Progenitor cell of endocrine pancreas (in vitro differentiated cells): ENCODE data around the gene C17orf113. TPM values are rescaled to one million over a fixed set of nuclear protein-coding genes. Genes with fewer than 3 reads are reported as not detected.
A peak's percentile ranks its signal among the peaks of the same experiment; 100 is the strongest.

Experiments
- DNase-seq: peaks from one replicate; pipeline ENCODE4 v3.0.0; 2021; ENCODE audit warnings: low spot score; ENCODE audit not compliant: unreplicated experiment
- H3K27ac Mint-ChIP-seq: 2 replicates; pipeline ENCODE4 v1.8.0; 2021; ENCODE audit warnings: mild to moderate bottlenecking, moderate library complexity, mixed read lengths
- H3K27me3 Mint-ChIP-seq: 2 replicates; pipeline ENCODE4 v1.8.0; 2021; ENCODE audit warnings: mixed read lengths
- H3K36me3 Mint-ChIP-seq: 2 replicates; pipeline ENCODE4 v1.8.0; 2022; ENCODE audit warnings: mixed read lengths; ENCODE audit not compliant: insufficient read depth
- H3K4me1 Mint-ChIP-seq: 2 replicates; pipeline ENCODE4 v1.8.0; 2021; ENCODE audit warnings: low read depth, mixed read lengths
- H3K4me3 Mint-ChIP-seq: 2 replicates; pipeline ENCODE4 v1.8.0; 2021; ENCODE audit warnings: low read depth, mild to moderate bottlenecking, moderate library complexity, mixed read lengths
- H3K9me3 Mint-ChIP-seq: 2 replicates; pipeline ENCODE4 v1.8.0; 2021; ENCODE audit warnings: low read depth, mixed read lengths
- total RNA-seq: library from RNA; stranded (reverse); gene quantifications from 2 replicates; pipeline ENCODE4 v1.2.1, GENCODE V29; 2021
- TF ChIP-seq, protein P1 (sequence below): fragments of 200-600 bp; sonication (generic); IDR thresholded peaks from one replicate; pipeline ENCODE4 v1.5.0; 2021; ENCODE audit warnings: antibody characterized with exemption, mild to moderate bottlenecking; ENCODE audit not compliant: unreplicated experiment

Gene C17orf113
- total RNA-seq, 1 donor from 2014 or later, result 3.2 TPM

DNA sequence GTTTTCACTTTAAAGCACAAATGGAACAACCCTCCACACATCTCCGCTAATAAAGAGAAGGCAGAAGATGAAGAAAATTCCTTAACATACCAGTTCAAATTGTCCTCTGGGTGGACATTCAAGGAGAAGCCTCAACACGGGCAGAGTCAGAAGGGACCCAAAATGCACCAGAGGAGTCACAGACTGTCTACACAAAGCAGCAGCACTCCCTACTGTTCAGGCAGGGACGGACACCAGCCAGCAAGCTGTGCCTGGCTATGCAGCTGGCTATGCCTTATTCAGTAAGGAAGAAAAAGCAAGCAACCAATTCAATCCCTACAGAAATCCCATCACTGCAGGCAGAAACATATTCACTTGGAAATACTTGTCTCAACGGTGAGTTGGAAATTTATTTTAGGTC is 41.2 kb downstream of the C17orf113 start:
- Mint-ChIP-seq H3K36me3 (peaks cover 10% of the 10 kb centered on the region), H3K9me3 (no peaks in the 10 kb centered on the region), H3K27ac (peak overlapping the region; percentile 65), H3K27me3 (no peaks in the 10 kb centered on the region), H3K4me1 (no peaks in the 10 kb centered on the region), H3K4me3 (no peak overlapping the region)
- DNase-seq, result no peak
- TF ChIP-seq, protein P1, sequence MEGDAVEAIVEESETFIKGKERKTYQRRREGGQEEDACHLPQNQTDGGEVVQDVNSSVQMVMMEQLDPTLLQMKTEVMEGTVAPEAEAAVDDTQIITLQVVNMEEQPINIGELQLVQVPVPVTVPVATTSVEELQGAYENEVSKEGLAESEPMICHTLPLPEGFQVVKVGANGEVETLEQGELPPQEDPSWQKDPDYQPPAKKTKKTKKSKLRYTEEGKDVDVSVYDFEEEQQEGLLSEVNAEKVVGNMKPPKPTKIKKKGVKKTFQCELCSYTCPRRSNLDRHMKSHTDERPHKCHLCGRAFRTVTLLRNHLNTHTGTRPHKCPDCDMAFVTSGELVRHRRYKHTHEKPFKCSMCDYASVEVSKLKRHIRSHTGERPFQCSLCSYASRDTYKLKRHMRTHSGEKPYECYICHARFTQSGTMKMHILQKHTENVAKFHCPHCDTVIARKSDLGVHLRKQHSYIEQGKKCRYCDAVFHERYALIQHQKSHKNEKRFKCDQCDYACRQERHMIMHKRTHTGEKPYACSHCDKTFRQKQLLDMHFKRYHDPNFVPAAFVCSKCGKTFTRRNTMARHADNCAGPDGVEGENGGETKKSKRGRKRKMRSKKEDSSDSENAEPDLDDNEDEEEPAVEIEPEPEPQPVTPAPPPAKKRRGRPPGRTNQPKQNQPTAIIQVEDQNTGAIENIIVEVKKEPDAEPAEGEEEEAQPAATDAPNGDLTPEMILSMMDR, result no peak

DNA sequence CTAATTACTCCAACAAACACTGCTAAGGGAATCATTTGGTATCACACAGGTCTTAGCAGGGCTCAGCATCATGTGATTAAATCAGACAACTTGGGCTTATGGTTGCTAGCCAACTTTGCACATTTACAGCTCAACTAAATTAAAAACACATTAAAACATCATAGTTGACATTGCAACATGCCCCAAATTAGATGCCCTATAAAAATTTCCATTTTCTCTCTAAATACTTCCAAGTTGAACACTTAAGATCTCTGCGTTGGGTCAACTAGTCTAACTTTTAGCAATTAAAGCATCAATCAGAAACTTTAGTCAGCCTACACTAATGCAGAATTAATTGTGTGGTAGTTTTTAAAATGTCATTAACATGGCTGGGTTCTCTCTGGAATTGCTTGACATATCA is 45.2 kb downstream of the C17orf113 start:
- H3K27me3 Mint-ChIP-seq, result no peaks in the 10 kb centered on the region
- H3K4me1 Mint-ChIP-seq, result peaks cover 6% of the 10 kb centered on the region
- no peak overlapping the region for H3K4me3 Mint-ChIP-seq
- TF ChIP-seq, protein P1, result no peak
- DNase-seq, result no peak
- H3K27ac Mint-ChIP-seq, result no peak overlapping the region
- peaks cover 6% of the 10 kb centered on the region for H3K36me3 Mint-ChIP-seq
- no peaks in the 10 kb centered on the region for H3K9me3 Mint-ChIP-seq

DNA sequence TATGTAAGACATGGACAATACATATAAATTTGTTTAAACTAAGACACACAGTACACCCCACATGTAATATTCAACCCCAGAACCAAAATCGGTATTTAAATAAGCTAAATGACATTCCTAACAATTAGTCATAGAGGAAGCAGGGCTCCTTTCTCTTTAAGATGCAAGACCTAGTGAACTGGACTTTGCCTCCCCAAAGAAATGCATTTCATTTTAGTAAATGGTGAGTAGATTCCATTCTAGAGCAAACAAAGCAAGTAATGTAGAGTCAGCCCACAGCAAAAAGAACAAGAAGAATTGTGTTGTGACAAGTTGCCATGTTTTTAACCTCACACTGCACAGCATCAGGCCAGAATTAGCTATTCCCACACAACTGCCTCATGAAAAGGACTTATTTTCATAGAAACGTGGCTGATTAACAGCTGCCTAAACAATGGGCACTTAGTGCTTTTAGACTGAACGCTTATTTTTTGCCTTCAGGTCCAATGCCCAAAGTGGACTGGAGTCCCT is 47.6 kb downstream of the C17orf113 start:
- H3K27me3 Mint-ChIP-seq, result no peaks in the 10 kb centered on the region
- DNase-seq, result no peak
- H3K36me3 Mint-ChIP-seq, result peaks cover 5% of the 10 kb centered on the region
- peak overlapping the region; percentile 46 for H3K27ac Mint-ChIP-seq
- H3K4me1 Mint-ChIP-seq, result peaks cover 6% of the 10 kb centered on the region
- TF ChIP-seq, protein P1, result no peak
- no peaks in the 10 kb centered on the region for H3K9me3 Mint-ChIP-seq
- H3K4me3 Mint-ChIP-seq, result no peak overlapping the region

DNA sequence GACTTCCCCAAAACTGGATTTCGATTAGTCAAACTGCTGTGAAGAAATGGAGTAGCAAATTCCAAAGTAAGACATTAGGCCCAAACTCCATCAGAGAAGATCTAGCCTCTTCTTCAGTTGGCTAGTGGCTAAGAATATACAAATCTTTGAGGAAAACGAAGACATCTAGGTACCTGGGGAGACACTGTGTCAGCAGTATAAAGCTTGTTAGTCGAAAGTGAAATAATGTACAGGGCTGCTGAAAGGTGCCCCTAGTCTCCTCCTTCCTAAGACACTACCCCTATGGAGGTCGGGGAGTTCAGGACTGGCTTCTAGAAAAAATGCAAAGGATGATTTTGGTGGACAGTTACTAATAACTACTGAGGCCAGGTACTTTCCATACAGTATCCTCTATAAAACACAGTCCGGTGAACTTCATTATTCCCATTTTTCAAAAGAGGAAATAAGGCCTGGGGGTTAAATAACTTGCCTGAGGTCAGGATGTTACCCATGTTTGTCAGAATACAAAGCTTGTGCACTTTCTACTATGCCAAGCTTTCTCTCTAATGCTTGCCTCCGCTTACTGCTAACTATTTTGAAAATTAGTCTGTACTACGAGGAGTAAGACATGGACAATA is 48.1 kb downstream of the C17orf113 start:
- Mint-ChIP-seq H3K36me3 (peaks cover 5% of the 10 kb centered on the region), H3K9me3 (no peaks in the 10 kb centered on the region), H3K4me3 (no peak overlapping the region), H3K27ac (no peak overlapping the region), H3K4me1 (peaks cover 6% of the 10 kb centered on the region), H3K27me3 (no peaks in the 10 kb centered on the region)
- TF ChIP-seq, protein P1, result no peak
- DNase-seq, result no peak

DNA sequence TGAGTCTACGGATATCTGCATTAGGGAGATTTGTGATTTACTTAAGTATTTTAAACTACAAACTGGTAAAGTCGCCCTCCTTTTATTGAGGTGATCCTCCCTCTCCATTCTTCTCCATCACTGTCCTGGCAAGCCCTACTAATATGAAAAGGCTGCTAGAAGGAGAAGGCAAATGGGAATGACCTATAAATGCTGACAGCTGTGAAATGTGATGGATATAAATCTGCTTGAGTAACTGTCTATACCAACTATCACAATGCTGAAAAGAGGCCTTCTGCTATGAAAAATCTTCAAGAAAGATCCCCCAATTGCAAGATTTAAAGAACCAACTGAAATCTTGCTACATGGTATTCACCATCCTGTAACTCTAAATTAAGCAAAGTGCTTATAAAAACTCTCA is 48.7 kb downstream of the C17orf113 start:
- H3K4me3 Mint-ChIP-seq, result no peak overlapping the region
- H3K9me3 Mint-ChIP-seq, result no peaks in the 10 kb centered on the region
- H3K4me1 Mint-ChIP-seq, result peaks cover 6% of the 10 kb centered on the region
- TF ChIP-seq, protein P1, result no peak
- DNase-seq, result no peak
- no peak overlapping the region for H3K27ac Mint-ChIP-seq
- H3K27me3 Mint-ChIP-seq, result no peaks in the 10 kb centered on the region
- peaks cover 5% of the 10 kb centered on the region for H3K36me3 Mint-ChIP-seq
